SK-N-SH treated with all-trans-retinoic acid at 6 μM for 48 hours (cell line): ENCODE data around the gene IMPACT.

Source experiments
- ATAC-seq: fragments of 200-7000 bp; cut with Tn5 transposase; 3 replicates; pipeline ENCODE4 v1.9.1; 2020; ENCODE audit warnings: mild to moderate bottlenecking, moderate library complexity
- ARNTL ChIP-seq: fragments of 450-650 bp; formaldehyde crosslinking; IDR thresholded peaks from 2 replicates; pipeline ENCODE4 v1.5.0; 2020; ENCODE audit warnings: low read depth, mild to moderate bottlenecking, moderate library complexity, borderline replicate concordance
- BACH2 ChIP-seq: fragments of 250-450 bp; sonication (Bioruptor Pico); IDR thresholded peaks from 2 replicates; pipeline ENCODE4 v1.9.0; 2021; ENCODE audit warnings: mild to moderate bottlenecking, borderline replicate concordance
- ESRRG ChIP-seq: fragments of 250-450 bp; sonication (Bioruptor Pico); IDR thresholded peaks from 2 replicates; pipeline ENCODE4 v1.6.1; 2021; ENCODE audit warnings: mild to moderate bottlenecking
- GLIS3 ChIP-seq: fragments of 250-450 bp; sonication (Bioruptor Pico); IDR thresholded peaks from 2 replicates; pipeline ENCODE4 v1.5.0; 2020; ENCODE audit warnings: mild to moderate bottlenecking, moderate library complexity
- ISL1 ChIP-seq: fragments of 250-450 bp; sonication (Bioruptor Pico); IDR thresholded peaks from 2 replicates; pipeline ENCODE4 v2.1.2; 2022; ENCODE audit warnings: mild to moderate bottlenecking, moderate library complexity
- PATZ1 ChIP-seq: fragments of 250-450 bp; sonication (Bioruptor Pico); IDR thresholded peaks from 2 replicates; pipeline ENCODE4 v1.8.0; 2020; ENCODE audit warnings: mild to moderate bottlenecking, moderate library complexity, borderline replicate concordance
- POU6F1 ChIP-seq: fragments of 250-450 bp; sonication (Bioruptor Pico); IDR thresholded peaks from 2 replicates; pipeline ENCODE4 v1.8.0; 2021; ENCODE audit warnings: low read depth, mild to moderate bottlenecking, moderate library complexity, borderline replicate concordance
- PPARA ChIP-seq: fragments of 250-450 bp; sonication (Bioruptor Pico); IDR thresholded peaks from 2 replicates; pipeline ENCODE4 v1.5.0; 2020; ENCODE audit warnings: mild to moderate bottlenecking, borderline replicate concordance
- RARB ChIP-seq: fragments of 250-450 bp; sonication (Bioruptor Pico); IDR thresholded peaks from 2 replicates; pipeline ENCODE4 v1.8.0; 2021; ENCODE audit warnings: mild to moderate bottlenecking, moderate library complexity
- SNAI2 ChIP-seq: fragments of 250-450 bp; sonication (Bioruptor Pico); IDR thresholded peaks from 2 replicates; pipeline ENCODE4 v1.5.0; 2020; ENCODE audit warnings: mild to moderate bottlenecking, moderate library complexity
- TCF4 ChIP-seq: fragments of 250-450 bp; sonication (Bioruptor Pico); IDR thresholded peaks from 2 replicates; pipeline ENCODE4 v1.8.0; 2021; ENCODE audit warnings: mild to moderate bottlenecking, moderate library complexity, borderline replicate concordance
- ZC3H10 ChIP-seq: fragments of 250-450 bp; sonication (Bioruptor Pico); IDR thresholded peaks from 2 replicates; pipeline ENCODE4 v1.5.1; 2021; ENCODE audit warnings: mild to moderate bottlenecking, moderate library complexity
- ZFP30 ChIP-seq: fragments of 450-650 bp; formaldehyde crosslinking; IDR thresholded peaks from 2 replicates; pipeline ENCODE4 v1.5.0; 2022; ENCODE audit warnings: mild to moderate bottlenecking, moderate library complexity
- ZNF70 ChIP-seq: fragments of 450-650 bp; formaldehyde crosslinking; IDR thresholded peaks from 2 replicates; pipeline ENCODE4 v1.5.0; 2020; ENCODE audit warnings: mild to moderate bottlenecking, moderate library complexity
- ZNF8 ChIP-seq: fragments of 450-650 bp; formaldehyde crosslinking; IDR thresholded peaks from 2 replicates; pipeline ENCODE4 v1.5.0; 2020; ENCODE audit warnings: mild to moderate bottlenecking, moderate library complexity
- TF ChIP-seq, protein P1 (sequence below): fragments of 250-450 bp; sonication (Bioruptor Pico); IDR thresholded peaks from 2 replicates; pipeline ENCODE4 v1.5.0; 2020; ENCODE audit warnings: mild to moderate bottlenecking, moderate library complexity
- TF ChIP-seq, protein P2 (sequence below): fragments of 250-450 bp; sonication (Bioruptor Pico); IDR thresholded peaks from 2 replicates; pipeline ENCODE4 v1.5.1; 2021; ENCODE audit warnings: mild to moderate bottlenecking, moderate library complexity

The IMPACT gene

DNA sequence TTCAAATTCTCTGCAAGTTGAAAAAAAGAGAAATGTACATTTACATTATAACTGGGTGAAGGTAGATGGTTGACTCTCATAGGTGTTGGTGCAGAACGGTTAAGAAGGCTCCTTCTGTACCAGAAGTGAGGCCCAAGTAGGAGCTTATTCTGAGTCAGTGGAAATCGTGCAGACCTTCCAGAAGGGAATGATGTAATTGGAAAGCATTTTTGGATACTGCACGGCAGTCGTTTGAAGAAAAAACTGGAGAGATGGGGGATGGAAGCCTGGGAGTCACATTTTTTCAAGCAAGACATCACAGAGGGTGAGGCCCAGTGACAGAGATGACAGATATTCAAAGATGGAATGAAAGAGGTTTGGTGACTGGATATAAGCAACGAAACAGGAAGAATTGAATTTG is 73.3 kb downstream of the IMPACT start:
- no peak for ATAC-seq
- TF ChIP-seq POU6F1 (no peak), GLIS3 (CRISPR knock-in tag) (no peak), PPARA (no peak), BACH2 (CRISPR knock-in tag) (no peak), ZC3H10 (CRISPR knock-in tag) (no peak)
- TF ChIP-seq, protein P1, sequence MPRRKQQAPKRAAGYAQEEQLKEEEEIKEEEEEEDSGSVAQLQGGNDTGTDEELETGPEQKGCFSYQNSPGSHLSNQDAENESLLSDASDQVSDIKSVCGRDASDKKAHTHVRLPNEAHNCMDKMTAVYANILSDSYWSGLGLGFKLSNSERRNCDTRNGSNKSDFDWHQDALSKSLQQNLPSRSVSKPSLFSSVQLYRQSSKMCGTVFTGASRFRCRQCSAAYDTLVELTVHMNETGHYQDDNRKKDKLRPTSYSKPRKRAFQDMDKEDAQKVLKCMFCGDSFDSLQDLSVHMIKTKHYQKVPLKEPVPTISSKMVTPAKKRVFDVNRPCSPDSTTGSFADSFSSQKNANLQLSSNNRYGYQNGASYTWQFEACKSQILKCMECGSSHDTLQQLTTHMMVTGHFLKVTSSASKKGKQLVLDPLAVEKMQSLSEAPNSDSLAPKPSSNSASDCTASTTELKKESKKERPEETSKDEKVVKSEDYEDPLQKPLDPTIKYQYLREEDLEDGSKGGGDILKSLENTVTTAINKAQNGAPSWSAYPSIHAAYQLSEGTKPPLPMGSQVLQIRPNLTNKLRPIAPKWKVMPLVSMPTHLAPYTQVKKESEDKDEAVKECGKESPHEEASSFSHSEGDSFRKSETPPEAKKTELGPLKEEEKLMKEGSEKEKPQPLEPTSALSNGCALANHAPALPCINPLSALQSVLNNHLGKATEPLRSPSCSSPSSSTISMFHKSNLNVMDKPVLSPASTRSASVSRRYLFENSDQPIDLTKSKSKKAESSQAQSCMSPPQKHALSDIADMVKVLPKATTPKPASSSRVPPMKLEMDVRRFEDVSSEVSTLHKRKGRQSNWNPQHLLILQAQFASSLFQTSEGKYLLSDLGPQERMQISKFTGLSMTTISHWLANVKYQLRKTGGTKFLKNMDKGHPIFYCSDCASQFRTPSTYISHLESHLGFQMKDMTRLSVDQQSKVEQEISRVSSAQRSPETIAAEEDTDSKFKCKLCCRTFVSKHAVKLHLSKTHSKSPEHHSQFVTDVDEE (CRISPR knock-in tag) = no peak
- TF ChIP-seq, protein P2, sequence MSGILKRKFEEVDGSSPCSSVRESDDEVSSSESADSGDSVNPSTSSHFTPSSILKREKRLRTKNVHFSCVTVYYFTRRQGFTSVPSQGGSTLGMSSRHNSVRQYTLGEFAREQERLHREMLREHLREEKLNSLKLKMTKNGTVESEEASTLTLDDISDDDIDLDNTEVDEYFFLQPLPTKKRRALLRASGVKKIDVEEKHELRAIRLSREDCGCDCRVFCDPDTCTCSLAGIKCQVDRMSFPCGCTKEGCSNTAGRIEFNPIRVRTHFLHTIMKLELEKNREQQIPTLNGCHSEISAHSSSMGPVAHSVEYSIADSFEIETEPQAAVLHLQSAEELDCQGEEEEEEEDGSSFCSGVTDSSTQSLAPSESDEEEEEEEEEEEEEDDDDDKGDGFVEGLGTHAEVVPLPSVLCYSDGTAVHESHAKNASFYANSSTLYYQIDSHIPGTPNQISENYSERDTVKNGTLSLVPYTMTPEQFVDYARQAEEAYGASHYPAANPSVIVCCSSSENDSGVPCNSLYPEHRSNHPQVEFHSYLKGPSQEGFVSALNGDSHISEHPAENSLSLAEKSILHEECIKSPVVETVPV (CRISPR knock-in tag) = no peak

GRCh38 chr18:24500217-24500616 is 73.7 kb downstream of the IMPACT start:
- TF ChIP-seq PATZ1 (CRISPR knock-in tag) (no peak), BACH2 (CRISPR knock-in tag) (no peak), TCF4 (CRISPR knock-in tag) (no peak), ZNF8 (CRISPR knock-in tag) (no peak), RARB (no peak)
- TF ChIP-seq, protein P1 (CRISPR knock-in tag) = no peak
- TF ChIP-seq, all 23 proteins: peak for 0
- no peak for ATAC-seq

DNA sequence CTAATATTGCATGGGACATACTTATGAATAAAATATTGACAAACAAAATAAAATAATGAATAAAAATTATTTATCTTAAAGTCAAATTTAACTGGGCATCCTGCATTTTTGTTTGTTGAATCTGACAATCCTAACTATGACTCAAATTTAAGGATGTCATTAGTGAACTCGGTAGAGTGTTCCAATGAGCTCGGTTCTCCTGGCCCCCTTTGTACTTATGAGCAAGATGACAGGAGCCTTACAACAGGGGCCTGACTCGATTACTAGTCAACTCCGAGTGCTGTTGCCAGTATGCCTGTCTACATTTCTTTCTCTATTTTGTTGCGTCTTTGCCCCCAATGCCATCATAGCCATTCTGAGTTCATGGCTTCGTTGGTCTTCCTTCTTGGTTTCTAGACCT is 74.3 kb downstream of the IMPACT start:
- no peak for TF ChIP-seq ESRRG (CRISPR knock-in tag)
- TF ChIP-seq ZNF8 (CRISPR knock-in tag) = no peak
- ATAC-seq = no peak

DNA sequence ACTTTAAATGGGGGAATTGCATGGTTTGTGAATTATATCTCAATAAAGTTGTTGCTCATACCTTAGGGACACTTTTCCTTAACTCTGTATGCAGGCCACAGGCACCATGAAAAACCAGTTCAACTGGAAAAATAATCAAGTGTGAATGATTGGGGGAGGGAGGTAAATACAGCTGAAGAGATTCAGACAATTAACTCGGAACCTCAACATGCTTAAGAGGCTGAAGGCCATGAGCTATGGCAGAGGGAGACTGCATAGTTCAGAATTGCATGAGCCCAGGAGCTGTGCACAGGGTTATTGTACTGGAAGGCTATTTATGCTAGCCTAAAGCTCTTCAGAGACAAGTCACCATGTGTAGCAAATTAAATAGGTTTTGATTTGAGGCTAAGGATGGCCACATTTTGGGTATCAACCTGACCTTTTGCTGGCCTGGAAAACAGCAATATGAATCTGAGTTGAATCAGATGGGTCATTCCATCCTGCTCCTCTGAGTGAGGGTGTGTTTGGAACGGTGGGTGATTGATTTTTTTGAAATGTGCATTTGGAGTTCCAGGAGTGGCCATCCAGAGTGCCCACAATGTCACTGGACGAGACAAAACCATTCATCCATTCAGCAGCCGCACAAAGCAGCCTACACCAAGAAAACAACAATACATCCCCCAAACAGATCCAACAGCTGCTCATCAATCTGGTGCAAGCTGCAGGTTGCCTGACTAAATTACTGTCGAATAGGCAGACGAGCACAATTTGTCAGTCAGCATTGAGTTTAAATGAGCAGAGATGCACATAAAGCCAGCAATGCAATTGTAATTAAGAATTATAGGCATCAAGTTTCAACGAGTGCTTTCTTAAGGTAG is 76.4 kb downstream of the IMPACT start:
- TF ChIP-seq, protein P1 (CRISPR knock-in tag) = no peak
- TF ChIP-seq ISL1 (no peak), ARNTL (CRISPR knock-in tag) (no peak), RARB (no peak), ZNF70 (no peak), ZFP30 (CRISPR knock-in tag) (no peak), SNAI2 (no peak), ZNF8 (CRISPR knock-in tag) (no peak)
- TF ChIP-seq, protein P2 (CRISPR knock-in tag) = no peak
- TF ChIP-seq, all 23 proteins: peak for 0
- no peak for ATAC-seq
